Mesodermal cell (in vitro differentiated cells): ENCODE results near the gene GSG1L.

Source experiments
- H3K27ac ChIP-seq: 2 replicates; pipeline ENCODE4 v1.7.0; 2013; ENCODE audit warnings: mild to moderate bottlenecking, low read depth, low read length, moderate library complexity; ENCODE audit not compliant: severe bottlenecking
- H3K36me3 ChIP-seq: 2 replicates; pipeline ENCODE4 v1.7.1; 2013; ENCODE audit warnings: mild to moderate bottlenecking, low read length, moderate library complexity; ENCODE audit not compliant: control insufficient read depth, insufficient read depth
- H3K4me1 ChIP-seq: one replicate; pipeline ENCODE4 v1.7.1; 2013; ENCODE audit warnings: mild to moderate bottlenecking, low read length; ENCODE audit not compliant: insufficient read depth, control insufficient read depth, poor library complexity, severe bottlenecking
- H3K4me3 ChIP-seq: 2 replicates; pipeline ENCODE4 v1.7.0; 2013; ENCODE audit warnings: low read length, control low read depth, mild to moderate bottlenecking; ENCODE audit not compliant: insufficient read depth, poor library complexity, severe bottlenecking; ENCODE audit errors: extremely low read depth
- H3K9me3 ChIP-seq: 2 replicates; pipeline ENCODE4 v1.7.1; 2013; ENCODE audit warnings: mild to moderate bottlenecking, low read length, moderate library complexity; ENCODE audit not compliant: control insufficient read depth
- WGBS, 2 experiments: methylation state at CpG; one replicate each; pipeline ENCODE4 v1.1.5; 2013; ENCODE audit warnings: missing lambda C conversion rate in 2 of 2; ENCODE audit not compliant: insufficient coverage in 2 of 2; 5-methylcytosine and 5-hydroxymethylcytosine counted together

GSG1L gene

GRCh38 chr16:27819881-27820610, 243.5 kb downstream of the GSG1L start:
- Histone ChIP-seq H3K4me3 (no peak overlapping the region), H3K27ac (no peak overlapping the region), H3K36me3 (no peaks in the 10 kb centered on the region), H3K4me1 (peaks cover 6% of the 10 kb centered on the region), H3K9me3 (no peaks in the 10 kb centered on the region)
- 91% methylated on average over 17 to 20 of the region's 20 CpGs for WGBS, 2 experiments

GRCh38 chr16:27819356-27819755, 244.2 kb downstream of the GSG1L start:
- no peak overlapping the region for H3K27ac ChIP-seq
- WGBS, 2 experiments: 90 to 93% methylated on average over 13 of the region's 13 CpGs
- H3K4me3 ChIP-seq: no peak overlapping the region
- no peaks in the 10 kb centered on the region for H3K36me3 ChIP-seq
- H3K9me3 ChIP-seq: no peaks in the 10 kb centered on the region
- H3K4me1 ChIP-seq: peaks cover 6% of the 10 kb centered on the region

- H3K27ac ChIP-seq: no peak overlapping the region
- 90 to 91% methylated on average over 12 to 13 of the region's 13 CpGs for WGBS, 2 experiments
- peaks cover 6% of the 10 kb centered on the region for H3K4me1 ChIP-seq
- no peaks in the 10 kb centered on the region for H3K9me3 ChIP-seq
- no peaks in the 10 kb centered on the region for H3K36me3 ChIP-seq
- no peak overlapping the region for H3K4me3 ChIP-seq
These were observed 245.3 kb downstream of the GSG1L start for GRCh38 chr16:27818246-27818645.

DNA sequence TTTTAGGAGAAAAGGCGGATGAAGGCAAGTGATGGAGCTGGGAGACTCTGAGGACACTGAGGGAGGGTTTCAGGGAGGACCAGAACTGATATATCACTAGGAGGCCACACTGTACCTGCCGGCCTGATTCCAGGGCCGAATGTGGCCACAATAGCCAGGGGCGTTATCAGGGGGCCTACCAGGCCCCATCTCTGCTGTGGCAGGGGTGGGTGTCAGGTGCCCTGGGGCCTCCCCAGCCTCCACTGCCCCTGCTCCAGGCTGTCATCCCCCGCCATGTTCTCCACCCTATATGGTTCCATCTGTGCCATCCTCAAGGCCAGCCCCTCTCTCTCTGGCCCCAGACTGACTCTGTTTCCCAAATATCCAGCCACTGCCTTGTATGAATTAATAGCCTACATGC, 246.5 kb downstream of the GSG1L start:
- no peaks in the 10 kb centered on the region for H3K4me1 ChIP-seq
- no peak overlapping the region for H3K4me3 ChIP-seq
- no peak overlapping the region for H3K27ac ChIP-seq
- WGBS, 2 experiments: 90 to 94% methylated on average over 2 to 5 of the region's 5 CpGs
- H3K9me3 ChIP-seq: no peaks in the 10 kb centered on the region
- H3K36me3 ChIP-seq: no peaks in the 10 kb centered on the region

- 51 to 66% methylated on average over 2 to 5 of the region's 5 CpGs for WGBS, 2 experiments
- no peak overlapping the region for H3K27ac ChIP-seq
- no peaks in the 10 kb centered on the region for H3K4me1 ChIP-seq
- H3K4me3 ChIP-seq: no peak overlapping the region
- H3K36me3 ChIP-seq: no peaks in the 10 kb centered on the region
- no peaks in the 10 kb centered on the region for H3K9me3 ChIP-seq
These were observed 247.0 kb downstream of the GSG1L start for GRCh38 chr16:27816561-27816960.

- 85 to 86% methylated on average over 8 to 9 of the region's 9 CpGs for WGBS, 2 experiments
- no peaks in the 10 kb centered on the region for H3K4me1 ChIP-seq
- H3K9me3 ChIP-seq: no peaks in the 10 kb centered on the region
These were observed 249.9 kb downstream of the GSG1L start for GRCh38 chr16:27813591-27813990.

DNA sequence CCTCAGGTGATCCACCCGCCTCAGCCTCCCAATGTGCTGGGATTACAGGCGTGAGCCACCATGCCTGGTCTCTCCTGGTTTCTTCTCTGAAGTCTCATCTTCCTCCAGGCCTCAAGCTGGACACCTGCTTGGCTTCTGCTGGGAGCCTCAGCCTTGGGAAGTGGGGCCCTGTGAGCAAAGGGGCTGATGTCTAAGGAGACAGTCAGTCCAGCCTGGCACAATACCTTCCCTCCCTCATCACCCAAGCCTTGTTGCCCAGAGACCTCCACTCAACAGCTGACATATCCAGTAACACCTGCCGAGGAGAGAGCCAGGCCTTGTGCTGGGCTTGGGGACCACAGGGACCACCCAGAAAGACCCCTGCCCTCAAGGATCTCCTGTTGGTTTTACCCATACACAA, 251.6 kb downstream of the GSG1L start:
- WGBS, 2 experiments: 82 to 86% methylated on average over 2 to 3 of the region's 3 CpGs

More at GRCh38 chr16:27813591-27813990, 249.9 kb downstream of the GSG1L start:
- Histone ChIP-seq H3K36me3 (no peaks in the 10 kb centered on the region), H3K4me3 (no peak overlapping the region), H3K27ac (no peak overlapping the region)

DNA sequence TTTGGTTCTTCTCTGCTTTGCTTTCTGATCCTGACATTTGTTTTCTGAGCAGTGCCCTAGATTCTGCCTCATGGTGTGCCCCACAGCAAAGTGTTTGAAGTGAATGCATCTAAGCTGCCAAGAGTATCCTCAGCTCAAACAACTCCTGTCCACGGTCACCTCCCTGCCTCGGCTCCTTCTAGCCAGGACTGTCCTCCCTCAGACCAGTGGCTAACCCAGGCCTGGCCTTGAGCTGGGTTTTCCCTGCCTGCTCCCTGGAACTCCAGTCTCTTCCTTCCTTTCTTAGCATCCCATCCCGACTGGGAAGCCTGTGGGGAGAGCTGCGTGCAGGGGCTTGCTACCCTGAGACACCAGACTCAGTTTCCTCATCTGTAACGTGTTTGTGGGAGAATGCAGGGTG, 256.5 kb downstream of the GSG1L start:
- WGBS, 2 experiments: 71 to 86% methylated on average over 2 to 3 of the region's 5 CpGs
- no peaks in the 10 kb centered on the region for H3K9me3 ChIP-seq
- no peaks in the 10 kb centered on the region for H3K4me1 ChIP-seq
- H3K4me3 ChIP-seq: no peak overlapping the region
- no peak overlapping the region for H3K27ac ChIP-seq
- no peaks in the 10 kb centered on the region for H3K36me3 ChIP-seq

More for the DNA sequence above, 251.6 kb downstream of the GSG1L start:
- no peaks in the 10 kb centered on the region for H3K4me1 ChIP-seq
- H3K27ac ChIP-seq: no peak overlapping the region
- H3K4me3 ChIP-seq: no peak overlapping the region
- H3K36me3 ChIP-seq: no peaks in the 10 kb centered on the region
- H3K9me3 ChIP-seq: no peaks in the 10 kb centered on the region

DNA sequence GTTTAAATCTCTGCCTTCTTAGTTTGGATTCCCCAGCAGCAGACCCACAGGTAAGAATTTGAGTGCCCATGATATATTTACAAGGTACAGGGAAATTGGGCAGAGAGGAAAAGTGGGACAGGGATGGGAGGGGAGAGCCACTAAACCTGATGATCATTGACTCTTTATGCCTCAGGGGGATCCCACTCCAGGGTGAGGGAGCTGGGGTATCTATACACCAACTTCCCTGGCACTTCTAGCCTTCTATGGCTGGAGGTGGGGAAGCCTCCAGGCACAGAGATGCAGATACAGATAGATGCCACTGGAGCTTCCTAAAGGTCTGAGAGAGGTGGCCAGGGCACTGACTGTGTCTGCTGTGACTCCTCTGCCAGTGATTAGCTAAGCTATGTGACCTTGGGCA, 257.1 kb downstream of the GSG1L start:
- Histone ChIP-seq H3K36me3 (no peaks in the 10 kb centered on the region), H3K4me1 (no peaks in the 10 kb centered on the region), H3K9me3 (no peaks in the 10 kb centered on the region), H3K27ac (no peak overlapping the region), H3K4me3 (no peak overlapping the region)

DNA sequence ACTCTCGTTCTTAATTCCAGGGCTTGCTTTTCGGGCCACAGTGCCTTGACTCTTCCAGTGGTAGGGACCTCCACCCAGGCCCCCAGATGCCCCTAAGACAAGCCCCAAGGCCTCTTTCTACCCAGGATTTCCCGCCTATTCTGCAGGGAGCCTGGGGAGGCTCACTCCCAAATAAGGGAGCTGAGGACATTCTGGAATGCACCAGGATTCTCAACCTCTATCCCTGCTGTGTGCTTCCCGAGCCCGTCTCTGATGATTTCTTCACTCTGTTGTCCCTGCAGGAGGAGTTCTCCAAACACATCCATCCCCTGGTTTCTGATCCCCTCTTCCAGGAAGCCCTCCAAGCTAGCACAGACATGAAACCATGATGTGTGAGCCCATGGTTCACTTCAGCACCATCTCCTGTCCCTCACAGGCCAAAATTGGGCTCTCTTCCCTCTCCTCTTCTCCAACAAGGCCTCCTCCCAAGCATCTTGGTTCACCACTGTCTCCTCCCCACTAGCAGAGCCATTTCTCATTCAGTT, 257.6 kb downstream of the GSG1L start:
- H3K4me1 ChIP-seq: no peaks in the 10 kb centered on the region
- H3K4me3 ChIP-seq: no peak overlapping the region
- WGBS, 2 experiments: 41 to 53% methylated on average over 4 to 5 of the region's 5 CpGs
- no peaks in the 10 kb centered on the region for H3K9me3 ChIP-seq
- no peaks in the 10 kb centered on the region for H3K36me3 ChIP-seq
- H3K27ac ChIP-seq: no peak overlapping the region

DNA sequence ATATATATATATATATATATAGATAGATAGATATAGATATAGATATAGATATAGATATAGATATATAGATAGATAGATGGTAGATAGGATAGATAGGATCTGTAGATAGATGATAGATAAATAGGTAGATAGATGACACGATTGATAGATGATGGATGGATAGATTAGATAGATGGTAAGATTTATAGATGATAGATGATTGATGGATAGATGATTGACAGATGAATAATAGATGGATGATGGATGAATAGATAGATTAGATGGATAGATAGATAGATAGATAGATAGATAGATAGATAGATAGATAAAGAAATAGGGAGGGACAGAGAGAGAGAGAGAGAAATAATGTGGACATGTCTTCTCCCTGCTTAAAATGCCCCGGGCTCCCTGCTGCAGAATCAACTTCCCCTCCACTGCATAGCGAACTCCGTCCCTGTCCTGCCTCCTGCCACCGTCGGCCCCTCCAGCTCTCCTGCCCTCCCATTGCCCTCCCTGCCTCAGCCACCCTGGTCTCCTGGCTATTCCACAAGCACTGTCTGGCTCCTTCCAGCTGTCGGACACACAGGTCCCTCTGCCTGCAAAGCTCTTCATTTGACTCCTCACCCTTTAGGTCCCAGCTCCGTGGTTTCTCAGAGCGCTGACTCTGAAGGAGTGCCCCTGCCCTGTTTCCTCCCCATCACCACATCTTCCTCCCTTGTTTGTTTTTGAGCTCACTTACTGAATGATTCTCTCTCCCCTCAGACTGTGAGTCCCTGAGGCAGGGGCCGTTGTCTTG, 259.6 kb downstream of the GSG1L start:
- H3K4me1 ChIP-seq: no peaks in the 10 kb centered on the region
- H3K36me3 ChIP-seq: no peaks in the 10 kb centered on the region
- H3K27ac ChIP-seq: no peak overlapping the region
- no peak overlapping the region for H3K4me3 ChIP-seq
- WGBS, 2 experiments: 27 to 28% methylated on average over 8 to 10 of the region's 10 CpGs
- no peaks in the 10 kb centered on the region for H3K9me3 ChIP-seq
